T-helper 1 cell (primary cell): Measurements from ENCODE around the gene LRRN4.

ENCODE experiments used
- DNase-seq, 5 donors: peaks; one replicate each; pipeline ENCODE4 v3.0.0-alpha.2; 2012 to 2020
- total RNA-seq, 4 donors: gene quantifications; one replicate each; lab custom pipeline; 2026; lab: John Stamatoyannopoulos, UW

LRRN4 gene
- 0 reads per million in 4 donors for total RNA-seq

DNA sequence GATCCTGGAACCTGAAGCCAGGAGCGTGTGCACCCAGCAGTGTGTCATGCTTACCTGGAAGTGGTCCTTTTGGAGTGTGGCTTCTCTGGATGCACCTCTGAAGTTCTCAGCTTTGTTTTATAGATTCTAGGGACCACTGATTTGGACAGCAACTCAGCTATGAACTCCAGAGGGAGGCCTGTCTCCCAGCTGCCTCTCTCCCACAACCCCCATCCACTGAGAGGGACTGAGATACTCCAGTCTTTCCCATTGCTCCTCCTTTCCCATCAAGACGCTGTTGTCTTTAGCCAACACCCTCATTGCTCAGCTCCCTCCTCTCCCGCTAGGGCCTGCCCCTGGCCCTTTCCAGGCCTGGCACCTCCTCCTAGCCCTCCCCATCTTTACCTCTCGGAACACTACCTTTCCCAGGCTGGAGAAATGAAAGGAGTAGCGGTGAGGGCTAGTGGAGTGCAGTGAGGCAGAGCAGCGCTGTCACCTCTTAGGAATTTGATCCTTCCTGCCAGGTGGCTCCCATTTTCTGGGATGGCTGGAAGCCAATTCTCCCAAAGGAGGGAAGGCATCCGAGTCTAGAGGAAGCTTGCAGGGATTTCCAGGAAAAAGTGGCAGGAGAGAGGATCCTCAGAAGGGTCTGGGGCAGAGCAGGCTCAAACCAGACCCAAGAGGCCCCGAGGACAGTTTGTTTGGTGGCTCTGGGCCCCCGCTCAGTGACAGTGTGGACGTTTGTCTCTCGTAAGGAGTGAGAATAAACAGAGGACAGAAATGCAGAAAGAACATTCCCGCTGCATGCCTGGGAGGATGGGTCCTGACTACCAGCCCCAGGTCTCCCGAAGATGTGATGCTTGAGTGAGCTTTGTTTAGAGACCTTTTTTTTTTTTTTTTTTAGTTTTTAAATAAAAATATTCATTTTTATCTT, at the start of gene LRRN4:
Gene LRRN4, minus strand, starts transcription at position 285 of the 913 bp plus-strand sequence. CDS start 1,261 bp downstream, outside the sequence.
- DNase-seq: no peak

DNA sequence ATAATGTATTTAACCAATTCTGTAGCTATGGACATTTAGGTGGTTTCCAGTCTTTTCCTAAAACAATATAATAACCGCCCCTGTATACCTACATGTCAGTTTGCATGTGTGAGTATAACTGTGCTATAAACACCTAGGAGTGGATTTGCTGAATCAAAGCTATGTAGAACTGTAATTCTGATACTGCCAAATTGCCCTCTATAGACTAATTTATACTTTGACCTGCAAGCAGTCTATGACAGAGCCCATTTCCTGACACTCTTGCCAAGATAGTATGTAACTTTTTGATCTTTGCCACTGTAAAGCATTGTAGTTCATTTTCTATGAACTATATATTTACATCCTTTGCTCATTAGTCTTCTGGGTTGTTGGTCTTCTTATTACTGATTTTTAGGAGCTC, 49.4 kb upstream of the LRRN4 start:
- no peak for DNase-seq

DNA sequence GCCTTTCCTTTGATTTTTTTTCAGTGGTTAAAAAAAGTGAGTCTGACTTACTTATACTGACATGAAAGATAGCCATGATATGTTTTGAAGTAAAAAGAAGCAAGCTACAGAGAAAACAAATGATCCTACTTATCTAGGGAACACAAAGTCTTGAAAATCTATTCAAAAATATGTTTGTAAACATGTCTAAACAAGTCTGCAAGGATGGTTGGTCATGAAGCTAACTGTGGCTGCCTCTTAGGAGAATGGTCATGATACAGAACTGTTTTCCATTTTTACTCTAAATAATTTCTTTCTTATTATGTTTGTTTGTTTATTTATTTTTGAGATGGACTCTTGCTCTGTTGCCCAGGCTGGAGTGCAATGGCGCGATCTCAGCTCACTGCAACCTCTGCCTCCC, 47.5 kb upstream of the LRRN4 start:
- no peak for DNase-seq

DNA sequence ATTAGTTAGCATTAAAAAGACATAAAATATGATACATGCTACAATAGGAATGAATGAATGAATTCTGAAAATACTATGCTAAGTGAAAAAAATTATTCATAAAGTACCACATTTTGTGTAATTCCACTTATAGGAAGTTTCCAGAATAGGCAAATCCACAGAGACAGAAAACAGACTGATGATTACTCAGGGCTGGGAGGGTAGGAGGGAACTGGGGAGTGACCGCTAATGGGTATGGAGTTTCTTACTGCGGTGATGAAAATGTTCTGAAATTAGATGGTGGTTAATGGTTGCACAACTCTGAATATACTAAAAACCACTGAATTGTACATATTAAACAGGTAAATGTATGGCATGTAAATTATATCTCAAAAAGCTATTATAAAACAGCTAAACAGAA, 46.4 kb upstream of the LRRN4 start:
- no peak for DNase-seq

DNA sequence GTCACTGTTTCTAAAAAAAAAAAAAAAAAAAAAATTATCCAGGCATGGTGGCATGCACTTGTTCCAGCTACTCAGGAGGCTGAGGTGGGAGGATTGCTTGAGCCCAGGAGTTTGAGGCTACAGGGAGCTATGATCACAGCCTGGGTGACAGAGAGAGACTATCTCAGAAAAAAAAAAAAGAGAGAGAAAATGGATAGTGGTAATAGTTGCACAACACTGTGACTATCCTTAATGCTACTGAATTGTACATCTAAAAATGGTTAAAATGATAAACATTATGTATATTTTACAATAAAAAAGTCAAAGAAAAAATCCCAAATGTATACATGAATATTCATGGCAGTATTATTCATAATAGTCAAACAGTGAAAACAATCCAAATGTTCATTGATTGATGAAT, 46.0 kb upstream of the LRRN4 start:
- DNase-seq: no peak

DNA sequence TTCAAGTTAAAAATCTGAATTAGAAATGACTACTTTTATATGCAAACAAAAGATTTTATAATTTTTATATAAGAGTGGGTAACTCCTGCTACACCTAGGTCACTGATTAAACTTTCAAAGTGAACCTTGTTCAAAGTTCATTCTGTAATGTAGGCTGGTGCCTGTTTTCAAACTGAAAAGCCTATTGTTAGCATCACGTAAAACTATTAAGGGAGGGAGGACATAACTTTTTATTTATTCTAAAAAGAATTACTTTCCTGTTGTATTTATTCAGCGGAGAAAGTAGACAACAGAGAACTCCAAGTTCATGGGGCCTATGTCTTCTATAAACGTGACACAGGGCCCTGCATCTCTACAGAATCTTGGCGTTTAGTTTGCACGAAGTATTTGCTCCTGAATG, 41.5 kb upstream of the LRRN4 start:
- DNase-seq: no peak

DNA sequence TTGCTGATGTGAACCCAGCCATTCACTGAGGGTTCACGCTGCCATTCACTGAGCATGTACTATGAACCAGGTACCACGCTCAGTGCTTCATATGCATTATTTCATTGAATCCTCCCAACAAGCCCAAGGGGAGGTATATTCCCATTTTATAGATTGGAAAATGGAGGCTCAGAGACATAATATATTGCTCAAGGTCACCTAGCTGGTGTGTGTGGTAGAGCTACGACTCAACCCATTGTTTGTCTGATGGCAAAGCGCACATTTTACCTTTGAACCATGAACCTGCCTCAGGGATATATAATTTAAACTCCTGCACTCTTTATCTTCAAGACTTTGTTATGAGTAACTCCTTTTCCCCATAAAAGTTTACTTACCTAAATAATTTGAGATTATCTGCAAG, 40.7 kb upstream of the LRRN4 start:
- DNase-seq: no peak

DNA sequence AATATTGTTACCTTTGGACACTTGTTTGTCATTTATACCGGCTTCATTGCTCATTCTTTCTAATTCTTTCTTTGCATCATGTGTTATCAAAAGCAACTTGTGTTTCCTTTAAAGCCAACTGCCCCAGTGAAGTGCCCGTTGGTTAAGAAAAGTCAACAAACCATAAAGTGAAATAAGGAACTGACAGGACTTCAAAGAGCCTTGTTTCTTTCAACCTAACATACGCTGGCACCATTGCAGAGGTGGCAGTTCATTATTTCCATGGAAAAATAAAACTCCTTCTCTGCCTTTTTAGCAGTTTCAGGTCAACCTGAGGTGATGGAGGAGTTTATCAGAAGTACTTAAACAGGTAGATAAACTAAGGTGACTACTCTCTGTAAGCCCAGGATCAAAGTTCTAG, 40.2 kb upstream of the LRRN4 start:
- no peak for DNase-seq

DNA sequence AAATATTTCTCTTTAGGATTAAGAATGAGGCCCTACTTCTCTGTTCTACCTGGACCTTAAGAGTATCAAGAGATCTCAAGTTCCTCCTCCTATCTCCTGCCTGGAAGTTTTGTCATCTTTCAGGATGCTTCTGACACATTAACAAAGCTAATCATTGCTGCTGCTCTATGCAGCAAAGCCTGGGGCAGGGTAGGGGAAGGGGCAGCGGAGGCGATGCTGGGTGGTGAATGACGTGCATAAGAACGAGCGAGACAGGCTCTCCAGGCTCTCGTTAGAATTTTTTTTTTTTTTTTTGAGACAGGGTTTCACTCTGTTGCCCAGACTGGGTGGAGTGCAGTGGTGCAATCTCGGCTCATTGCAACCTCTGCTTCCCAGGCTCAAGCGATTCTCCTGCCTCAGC, 37.8 kb upstream of the LRRN4 start:
- no peak for DNase-seq

DNA sequence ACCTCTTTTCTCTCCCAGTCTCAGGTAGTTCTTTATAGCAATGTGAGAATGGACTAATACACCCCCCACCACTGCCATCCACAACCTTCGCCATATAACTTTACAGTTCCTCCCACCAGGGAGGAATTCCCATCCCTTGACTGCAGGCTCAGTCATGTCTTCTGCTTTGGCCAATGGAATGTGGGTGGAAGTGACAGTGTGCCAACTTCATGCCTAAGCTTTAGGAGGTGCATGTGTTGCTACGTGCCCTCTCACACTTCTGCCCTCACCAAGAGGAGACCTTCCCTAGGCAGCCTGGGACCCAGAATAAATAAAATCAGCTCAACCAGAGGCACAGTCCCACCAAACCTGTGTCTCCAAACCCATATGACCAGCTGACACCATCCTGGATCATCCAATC, 33.0 kb upstream of the LRRN4 start:
- no peak for DNase-seq

DNA sequence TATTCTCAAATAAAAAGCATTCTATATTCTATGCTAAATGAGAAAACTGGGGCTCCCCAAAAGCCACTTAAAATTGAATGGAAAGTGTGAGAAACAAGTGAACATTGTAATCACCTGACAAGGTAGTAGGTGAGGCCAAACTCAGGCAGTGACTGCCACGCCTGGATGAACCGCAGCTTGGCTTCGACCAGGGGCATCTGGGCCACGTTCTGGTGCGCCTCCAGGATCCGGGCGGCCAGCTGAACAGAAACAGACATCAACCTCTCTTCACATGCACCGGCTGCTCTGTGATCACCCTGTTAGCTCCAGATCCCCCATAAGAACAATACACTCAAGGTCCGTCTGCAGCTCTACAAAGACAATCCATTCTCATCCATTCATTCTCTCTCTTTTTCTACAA, 30.1 kb upstream of the LRRN4 start:
- no peak for DNase-seq

DNA sequence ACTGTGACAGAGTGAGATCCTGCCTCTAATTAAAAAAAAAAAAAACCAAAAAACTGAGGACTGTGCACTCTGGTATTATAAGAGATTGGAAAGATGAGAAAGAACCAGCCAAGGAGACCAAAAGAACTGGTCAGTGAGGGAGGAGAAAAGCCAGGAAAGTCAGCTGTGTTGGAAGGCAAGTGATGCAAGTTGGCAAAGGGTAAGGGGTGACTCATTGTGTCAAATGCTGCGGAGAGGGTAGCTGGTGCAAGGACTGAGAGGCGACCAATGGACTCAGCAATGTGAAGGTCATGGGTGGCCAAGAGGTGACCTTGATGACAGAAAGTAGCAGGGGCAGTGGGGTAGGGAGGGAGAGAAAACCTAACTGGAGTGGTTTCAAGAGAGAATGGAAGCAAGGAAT, 27.4 kb upstream of the LRRN4 start:
- no peak for DNase-seq

DNA sequence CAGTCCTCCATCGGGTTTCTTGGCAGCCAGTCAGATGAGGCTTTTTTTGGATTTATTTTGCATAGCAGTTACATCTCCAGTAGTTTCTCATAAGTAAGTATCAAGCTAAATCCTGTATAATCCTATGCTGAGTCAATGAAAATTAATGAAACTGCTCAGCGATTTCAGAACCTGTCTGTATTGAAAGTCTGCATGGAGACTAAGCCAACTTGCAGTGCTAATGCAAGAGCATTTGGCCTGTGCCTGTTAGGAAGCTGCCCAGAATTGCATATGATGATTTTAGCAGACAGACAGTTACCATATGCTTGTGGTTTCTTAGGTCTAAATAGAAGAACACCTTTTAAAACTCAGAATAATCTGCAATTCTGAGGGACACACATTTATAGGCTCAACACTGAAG, 25.2 kb upstream of the LRRN4 start:
- no peak for DNase-seq

DNA sequence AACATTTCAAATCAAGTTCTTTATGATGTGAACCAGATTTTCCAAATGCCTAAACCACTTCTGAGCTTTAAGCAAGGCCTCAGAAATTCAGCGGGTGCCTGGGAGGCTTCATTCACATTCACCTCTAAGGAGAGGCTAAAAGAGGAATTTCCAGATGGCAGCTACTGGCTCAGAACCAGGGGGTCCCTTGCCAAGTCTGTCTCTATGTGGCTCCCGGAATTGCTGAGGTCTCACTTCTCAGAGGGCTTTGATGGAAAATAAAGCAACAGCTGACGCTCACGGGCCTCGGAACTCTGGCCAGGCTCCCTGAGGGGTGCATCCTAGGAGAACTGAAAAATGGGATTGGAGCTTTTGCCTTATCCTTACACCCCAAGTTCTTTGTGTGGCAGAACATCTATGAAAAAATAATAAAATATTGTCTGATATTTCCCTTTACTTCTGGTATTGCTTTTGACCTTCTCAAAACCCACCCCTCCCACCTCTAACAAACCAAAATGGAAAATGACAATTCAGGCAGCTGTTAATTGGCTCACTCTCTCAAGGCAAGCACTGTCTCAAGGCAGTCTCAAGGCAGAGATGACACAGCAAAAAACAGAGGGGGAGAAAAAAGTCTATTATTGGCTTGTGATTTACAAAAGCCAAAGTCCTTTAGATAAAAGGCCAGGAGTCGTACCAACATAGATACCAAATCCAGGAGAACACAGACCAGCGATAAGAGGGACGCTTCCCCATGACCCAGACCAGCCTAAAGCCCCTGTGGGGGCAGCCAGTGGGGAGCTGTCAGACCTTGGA, 21.8 kb upstream of the LRRN4 start:
- no peak for DNase-seq

DNA sequence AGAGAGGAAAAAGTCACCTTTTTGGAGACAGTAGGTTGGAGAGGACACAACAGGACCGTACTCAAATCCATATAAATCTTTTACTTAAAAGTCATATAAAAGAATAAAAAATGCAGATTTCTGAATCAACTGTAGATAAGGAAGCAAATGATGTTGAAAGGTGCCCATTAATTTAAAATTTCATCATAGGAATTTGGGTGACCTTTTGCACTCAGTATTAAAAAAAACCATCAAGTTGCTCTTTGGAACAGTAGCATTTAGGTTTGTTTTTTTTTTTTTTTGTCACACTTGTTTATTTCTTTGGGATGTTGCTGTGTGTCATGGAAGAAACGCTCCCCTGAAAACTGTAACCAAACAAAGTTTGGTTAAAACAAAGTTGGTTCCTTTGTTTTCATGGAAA, 20.9 kb upstream of the LRRN4 start:
- no peak for DNase-seq

DNA sequence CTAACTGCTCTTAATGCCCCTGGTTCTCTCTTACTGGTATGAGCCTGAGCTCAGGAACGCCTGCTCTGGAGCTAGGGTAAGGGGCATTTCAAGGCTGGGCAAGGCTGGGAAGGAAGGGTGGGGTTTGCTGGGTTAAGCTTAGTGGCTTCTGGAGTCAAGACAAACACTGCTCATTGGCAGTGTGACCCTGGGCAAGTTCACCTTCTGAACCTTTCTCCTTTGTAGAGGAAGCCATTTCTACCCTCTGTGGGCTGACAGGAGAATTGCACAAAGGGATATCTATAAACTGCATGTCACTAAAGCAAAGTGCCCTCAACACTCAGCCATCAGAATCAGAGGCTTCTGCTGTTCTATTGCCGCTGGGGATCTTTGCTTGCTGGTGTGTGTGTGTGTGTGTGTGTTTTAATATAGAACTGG, 20.3 kb upstream of the LRRN4 start:
- peak in 1 of 5 donors; percentile 6 for DNase-seq

DNA sequence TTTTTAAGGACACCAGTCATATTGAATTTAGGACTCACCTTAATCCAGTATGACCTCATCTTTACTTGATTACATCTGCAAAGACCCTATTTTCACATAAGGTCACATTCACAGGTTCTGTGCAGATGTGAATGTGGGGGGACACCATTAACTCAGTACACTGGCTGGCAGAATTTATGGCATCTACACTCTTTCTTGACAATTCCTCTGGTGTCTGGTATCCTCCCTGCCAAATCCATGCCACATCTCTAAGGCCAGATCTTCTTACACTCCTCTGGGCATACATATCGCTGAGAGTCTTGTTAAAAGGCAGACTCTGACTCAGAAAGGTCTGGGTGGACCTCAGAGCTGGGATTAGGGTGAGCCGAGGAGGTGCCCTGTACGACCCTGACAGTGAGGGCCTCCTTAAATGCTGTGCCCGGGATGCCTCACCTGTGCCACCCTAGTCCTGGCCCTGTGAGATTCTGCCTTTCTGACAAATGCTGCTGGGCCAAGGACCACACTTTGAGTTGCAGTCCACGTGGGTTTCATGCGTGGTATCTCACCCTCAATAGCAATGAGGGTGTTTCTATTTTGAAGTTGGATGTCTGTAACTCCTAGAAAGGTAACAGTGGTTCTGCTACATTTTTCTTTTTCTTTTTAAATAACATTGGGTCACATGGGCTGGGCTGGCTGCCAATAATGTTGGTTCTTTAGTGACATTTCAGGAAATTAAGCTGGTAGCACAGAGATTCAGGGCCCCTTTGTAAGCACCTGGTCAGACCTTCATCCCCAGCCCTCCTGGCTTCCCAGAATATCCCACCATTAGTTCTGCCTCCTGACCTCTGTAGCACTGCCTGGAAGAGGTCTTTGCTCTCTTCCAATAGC, 17.2 kb upstream of the LRRN4 start:
- no peak for DNase-seq

DNA sequence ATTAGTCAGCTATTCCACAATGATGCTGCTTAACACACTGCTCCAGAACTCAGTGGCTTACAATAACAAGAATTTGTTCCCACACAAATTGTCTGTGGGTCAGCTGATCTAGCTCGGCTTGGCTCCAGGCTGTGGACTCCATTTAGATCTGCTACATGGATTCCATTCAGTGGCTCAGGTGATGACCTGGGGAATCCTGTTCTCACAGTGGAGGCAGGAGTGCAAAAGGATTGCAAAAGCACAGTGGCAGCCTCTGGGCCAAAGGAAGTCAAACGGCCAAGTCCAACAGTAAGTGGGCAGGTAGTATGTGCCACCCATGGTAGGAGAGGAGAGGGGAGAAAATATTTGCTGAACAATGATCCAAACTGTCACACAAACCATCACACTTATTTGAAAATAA, 15.8 kb upstream of the LRRN4 start:
- DNase-seq: no peak

DNA sequence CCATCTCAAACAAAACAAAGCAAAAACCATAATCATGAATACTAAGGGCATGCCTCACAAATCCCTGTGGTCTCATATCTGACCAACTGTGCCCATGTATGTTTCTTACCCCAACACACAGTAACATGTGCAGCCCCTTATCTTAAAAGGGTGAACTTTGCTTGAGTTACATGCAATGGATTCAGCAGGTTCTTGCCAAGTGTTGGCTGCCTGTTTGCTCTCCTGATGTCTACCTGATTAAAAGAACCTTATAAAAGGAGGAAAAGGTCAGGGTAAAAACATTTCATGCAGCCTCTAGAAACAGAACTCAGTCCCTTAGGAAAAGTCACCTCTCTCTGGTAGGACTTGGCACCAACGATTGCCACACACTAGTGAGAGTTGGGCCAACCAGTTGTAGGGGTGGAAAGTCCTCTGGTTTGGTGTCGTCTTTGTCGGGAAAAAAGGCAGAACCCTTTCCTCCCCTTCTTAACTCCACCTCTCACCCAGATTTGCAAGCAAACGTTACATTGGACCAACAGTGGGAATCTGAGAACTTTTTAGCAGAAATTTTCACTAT, 14.0 kb upstream of the LRRN4 start:
- DNase-seq: no peak

DNA sequence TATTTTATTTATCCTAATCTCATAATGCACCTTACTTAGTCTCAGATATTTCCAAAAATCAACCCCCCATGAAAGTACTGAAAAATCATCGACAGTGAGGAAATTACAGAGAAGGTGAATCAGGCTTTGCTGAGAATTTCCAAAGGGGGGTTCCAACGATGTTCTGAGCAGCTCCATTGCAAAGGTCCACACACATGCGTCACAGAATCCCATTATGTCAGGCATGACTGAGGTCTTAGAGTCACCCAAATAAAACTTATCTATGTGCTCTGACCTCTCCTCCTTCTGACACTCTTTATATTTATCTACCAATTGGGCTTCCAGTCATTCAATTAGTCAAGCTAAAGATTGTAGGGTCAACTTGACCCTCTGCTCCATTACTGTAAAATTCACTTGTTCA, 12.7 kb upstream of the LRRN4 start:
- DNase-seq: no peak

DNA sequence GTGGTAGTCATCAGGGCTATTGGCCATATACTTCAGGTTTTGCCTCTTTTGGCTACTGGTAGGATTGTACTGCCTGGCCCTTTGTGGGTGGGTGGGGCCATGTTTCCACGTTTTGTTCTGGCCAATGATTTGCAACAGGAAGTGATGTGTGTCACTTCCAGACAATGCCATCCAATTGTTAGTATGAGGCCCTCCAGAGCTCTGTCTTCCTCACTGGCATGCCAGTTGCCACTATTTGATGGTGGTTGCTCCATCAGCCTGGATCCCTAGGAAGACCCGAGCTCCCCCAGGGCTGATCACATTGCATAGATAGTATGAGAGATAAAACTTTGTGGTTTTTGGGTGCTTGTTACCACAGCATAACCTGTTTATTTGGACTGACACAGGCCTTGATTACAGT, 7.7 kb upstream of the LRRN4 start:
- DNase-seq: no peak

DNA sequence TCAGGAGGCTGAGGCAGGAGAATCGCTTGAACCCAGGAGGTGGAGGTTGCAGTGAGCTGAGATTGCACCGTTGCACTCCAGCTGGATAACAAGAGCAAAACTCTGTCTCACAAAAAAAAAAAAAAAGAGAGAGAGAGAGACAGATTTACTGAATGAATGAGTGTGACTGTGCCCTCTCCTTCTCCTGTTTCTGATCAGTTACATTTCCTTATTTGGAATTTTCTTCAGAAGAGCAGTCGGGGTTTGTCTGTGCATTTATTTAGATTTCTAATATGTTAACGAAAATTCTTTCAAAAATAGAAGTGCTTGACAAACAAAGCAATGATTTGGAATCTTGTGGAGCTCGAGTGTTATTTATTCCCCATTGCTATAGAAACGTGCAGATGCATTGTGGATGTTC, 6.4 kb upstream of the LRRN4 start:
- no peak for DNase-seq
